HAP-1 (cell line): ENCODE data around the gene ARMC9.
A peak's percentile ranks its signal among the peaks of the same experiment; 100 is the strongest.

Source experiments
- DNase-seq, 2 experiments: peaks; one replicate each; pipeline ENCODE4 v3.0.0-alpha.2; 2016 to 2020; ENCODE audit warnings: low spot score in 2 of 2
- H3K27me3 ChIP-seq: fragments of 250-450 bp; sonication (Bioruptor Pico); 2 replicates; pipeline ENCODE4 v1.5.1; 2020; ENCODE audit warnings: low read depth, mild to moderate bottlenecking, moderate library complexity
- H3K36me3 ChIP-seq: fragments of 250-450 bp; sonication (Bioruptor Pico); replicated peaks from 2 replicates; pipeline ENCODE4 v1.5.1; 2020; ENCODE audit warnings: mild to moderate bottlenecking
- H3K4me1 ChIP-seq: fragments of 250-450 bp; sonication (Bioruptor Pico); 2 replicates; pipeline ENCODE4 v1.5.1; 2020; ENCODE audit warnings: mild to moderate bottlenecking
- H3K4me3 ChIP-seq: fragments of 250-450 bp; sonication (Bioruptor Pico); 2 replicates; pipeline ENCODE4 v1.5.1; 2020; ENCODE audit warnings: mild to moderate bottlenecking, moderate library complexity
- H3K9me3 ChIP-seq: fragments of 250-450 bp; sonication (Bioruptor Pico); 2 replicates; pipeline ENCODE4 v1.5.1; 2020; ENCODE audit warnings: mild to moderate bottlenecking, moderate library complexity
- in situ Hi-C: fragments of 300-500 bp; cut with MboI; formaldehyde crosslinking; loops from 3 replicates; pipeline ENCODE4 v1.14.3; 2020; ENCODE audit warnings: low sequenced_read_pairs, inconsistent platforms, mixed read lengths

Gene ARMC9

DNA sequence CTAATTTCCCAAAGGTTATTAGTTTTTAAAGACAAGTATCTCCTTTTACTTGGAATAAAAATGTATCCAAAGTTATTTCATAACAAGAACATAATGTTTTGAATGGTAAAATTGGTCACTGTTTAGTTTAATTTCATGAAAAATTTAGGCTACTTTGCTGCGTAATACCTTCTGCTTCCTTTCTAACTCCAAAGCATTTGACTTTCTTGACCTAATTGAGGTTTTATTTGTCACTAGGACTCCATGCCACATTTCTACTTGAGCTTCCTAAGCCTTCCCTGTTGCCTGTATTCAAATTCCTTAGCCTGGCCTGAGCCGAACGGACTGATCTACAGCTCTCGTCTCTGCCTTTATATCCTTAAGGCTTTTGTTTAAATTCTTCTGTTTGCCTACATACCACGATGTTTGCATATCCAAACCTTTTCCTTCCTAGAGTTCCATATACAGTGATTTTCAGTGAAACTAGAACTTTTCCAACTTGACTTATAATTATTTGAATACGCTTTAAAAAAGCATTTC lies 25.1 kb downstream of the ARMC9 start:
- H3K9me3 ChIP-seq = no peaks in the 10 kb centered on the region
- in situ Hi-C loops = no loop called here
- H3K4me3 ChIP-seq = no peak overlapping the region
- no peaks in the 10 kb centered on the region for H3K27me3 ChIP-seq
- DNase-seq = peak; percentile 62 to 75
- no peaks in the 10 kb centered on the region for H3K36me3 ChIP-seq
- peaks cover 29% of the 10 kb centered on the region for H3K4me1 ChIP-seq

GRCh38 chr2:231227310-231228162 lies 29.1 kb downstream of the ARMC9 start:
- H3K9me3 ChIP-seq = no peaks in the 10 kb centered on the region
- in situ Hi-C loops = loop anchor here (5.0 kb wide), 1 partner anchor 185 kb away; no protein-coding TSS in a partner anchor
- peak; percentile 76 to 87 for DNase-seq
- peaks cover 24% of the 10 kb centered on the region for H3K4me1 ChIP-seq
- peaks cover 4% of the 10 kb centered on the region; the same call in 1 of the 2 replicates for H3K36me3 ChIP-seq
- H3K27me3 ChIP-seq = no peaks in the 10 kb centered on the region
- H3K4me3 ChIP-seq = no peak overlapping the region

GRCh38 chr2:231228223-231228622 lies 29.8 kb downstream of the ARMC9 start:
- H3K36me3 ChIP-seq = peaks cover 4% of the 10 kb centered on the region; the same call in 1 of the 2 replicates
- H3K27me3 ChIP-seq = no peaks in the 10 kb centered on the region
- in situ Hi-C loops = loop anchor here (5.0 kb wide), 1 partner anchor 184 kb away; no protein-coding TSS in a partner anchor
- no peaks in the 10 kb centered on the region for H3K9me3 ChIP-seq
- no peak for DNase-seq
- peaks cover 17% of the 10 kb centered on the region for H3K4me1 ChIP-seq
- no peak overlapping the region for H3K4me3 ChIP-seq

DNA sequence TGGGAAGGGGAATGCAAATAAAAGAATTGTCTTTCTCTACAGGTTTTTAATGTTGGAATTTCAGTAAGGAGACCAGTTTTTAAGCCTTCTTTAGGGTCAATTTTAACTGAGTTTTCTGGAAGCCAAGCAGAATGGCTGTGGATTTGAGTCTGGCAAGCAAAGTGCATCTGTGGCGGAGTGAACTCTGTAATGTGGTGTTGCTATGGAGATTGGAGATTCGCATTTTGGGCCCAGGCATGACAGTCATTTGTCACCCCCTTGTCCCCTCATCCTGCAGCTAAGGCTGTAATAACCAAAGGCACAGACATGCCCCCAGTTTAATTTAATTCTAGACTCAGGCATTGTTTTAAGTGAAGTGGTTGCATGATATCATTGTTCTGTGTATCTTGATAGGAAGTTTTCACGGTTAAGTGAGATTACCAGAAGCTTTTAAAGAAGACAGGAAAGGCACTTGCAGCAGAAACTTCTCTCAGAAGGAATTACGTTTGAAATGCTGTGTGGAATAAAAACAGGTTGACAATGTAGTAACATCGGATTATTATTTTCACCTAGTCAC lies 30.6 kb downstream of the ARMC9 start:
- in situ Hi-C loops = loop anchor here (5.0 kb wide), 1 partner anchor 183 kb away; no protein-coding TSS in a partner anchor
- Histone ChIP-seq H3K9me3 (no peaks in the 10 kb centered on the region), H3K27me3 (no peaks in the 10 kb centered on the region), H3K4me1 (peaks cover 10% of the 10 kb centered on the region), H3K4me3 (no peak overlapping the region), H3K36me3 (peaks cover 4% of the 10 kb centered on the region; the same call in 1 of the 2 replicates)
- DNase-seq = no peak

DNA sequence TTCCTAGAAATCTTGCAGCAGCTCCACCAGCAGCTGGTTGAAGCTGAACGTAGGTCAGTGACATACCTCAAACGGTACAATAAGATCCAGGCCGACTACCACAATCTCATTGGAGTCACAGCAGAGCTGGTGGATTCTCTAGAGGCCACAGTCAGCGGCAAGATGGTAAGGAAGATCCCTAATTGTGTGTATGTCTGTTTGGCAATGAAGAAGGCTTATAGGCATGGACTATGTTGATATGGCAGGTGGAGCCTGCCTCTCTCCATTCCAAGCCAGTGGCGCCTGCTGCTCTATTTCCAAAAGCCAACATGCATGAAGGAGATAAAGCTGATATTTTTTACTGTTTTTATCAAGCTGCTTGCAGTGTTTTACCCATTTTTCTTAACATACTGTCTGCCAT lies 36.8 kb downstream of the ARMC9 start:
- no peak overlapping the region for H3K4me3 ChIP-seq
- in situ Hi-C loops = no loop called here
- H3K4me1 ChIP-seq = no peaks in the 10 kb centered on the region
- H3K9me3 ChIP-seq = no peaks in the 10 kb centered on the region
- DNase-seq = no peak
- no peaks in the 10 kb centered on the region for H3K27me3 ChIP-seq
- H3K36me3 ChIP-seq = no peaks in the 10 kb centered on the region

DNA sequence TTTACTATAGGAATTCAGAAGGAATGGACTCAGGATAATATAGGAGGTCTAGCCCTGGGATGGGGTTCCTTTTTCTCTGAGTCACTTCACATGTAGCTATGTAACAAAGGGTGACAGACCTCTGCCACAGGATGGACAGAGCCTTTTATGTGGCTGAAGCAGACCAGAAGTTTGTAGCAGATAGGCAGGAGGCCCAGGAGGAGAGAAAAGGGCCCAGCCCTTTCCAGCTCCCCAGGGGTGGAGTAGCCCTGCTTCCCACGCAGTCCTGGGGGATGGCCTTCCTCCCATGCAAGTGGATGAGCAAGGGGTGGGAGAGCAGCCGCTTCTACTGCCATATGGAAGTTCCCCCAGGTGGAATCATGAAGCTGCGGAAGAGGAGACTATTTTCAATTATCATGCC lies 40.3 kb downstream of the ARMC9 start:
- Histone ChIP-seq H3K4me1 (peaks cover 10% of the 10 kb centered on the region), H3K27me3 (no peaks in the 10 kb centered on the region), H3K4me3 (no peak overlapping the region), H3K9me3 (no peaks in the 10 kb centered on the region), H3K36me3 (no peaks in the 10 kb centered on the region)
- DNase-seq = no peak
- in situ Hi-C loops = no loop called here

DNA sequence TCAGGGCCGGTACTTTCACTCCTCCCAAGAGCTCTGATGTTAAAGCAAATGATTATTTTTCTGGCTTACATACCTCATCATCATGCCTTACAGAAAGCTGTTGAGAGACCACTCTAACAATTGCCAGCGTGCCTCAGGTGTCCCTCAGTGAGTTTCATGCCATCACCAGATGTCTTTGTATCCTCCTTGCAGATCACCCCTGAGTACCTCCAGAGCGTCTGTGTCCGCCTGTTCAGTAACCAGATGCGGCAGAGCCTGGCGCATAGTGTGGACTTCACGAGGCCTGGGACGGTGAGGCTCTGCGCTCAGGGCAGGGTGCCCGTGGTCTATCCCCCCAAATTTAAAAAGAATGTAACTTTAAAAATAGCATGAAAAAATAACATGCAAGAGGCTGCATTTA lies 41.3 kb downstream of the ARMC9 start:
- no peak for DNase-seq
- Histone ChIP-seq H3K27me3 (no peaks in the 10 kb centered on the region), H3K4me3 (no peak overlapping the region), H3K9me3 (no peaks in the 10 kb centered on the region), H3K36me3 (no peaks in the 10 kb centered on the region), H3K4me1 (peaks cover 15% of the 10 kb centered on the region)
- in situ Hi-C loops = no loop called here

GRCh38 chr2:231241755-231242507 lies 43.5 kb downstream of the ARMC9 start:
- no peak overlapping the region for H3K4me3 ChIP-seq
- H3K27me3 ChIP-seq = no peaks in the 10 kb centered on the region
- in situ Hi-C loops = no loop called here

DNA sequence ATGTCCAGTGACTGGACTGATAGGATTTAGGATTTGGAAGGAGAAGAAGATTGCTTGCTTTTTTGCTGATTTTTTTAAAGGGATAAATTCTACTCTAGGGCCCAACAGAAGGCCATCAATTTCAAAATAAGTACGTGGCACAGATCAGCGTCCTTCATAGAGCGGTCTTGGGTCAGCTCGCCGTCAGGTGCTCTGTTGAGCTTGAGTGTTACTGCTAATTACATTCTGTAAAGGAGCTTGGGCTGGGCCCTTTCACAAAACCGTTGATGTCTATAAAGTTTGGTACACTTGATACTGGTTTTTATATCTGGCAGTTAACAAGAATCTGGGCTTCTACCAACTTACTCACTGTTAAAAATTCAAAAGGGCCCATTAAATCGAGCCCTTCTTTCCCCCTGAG lies 45.4 kb downstream of the ARMC9 start:
- in situ Hi-C loops = no loop called here
- Histone ChIP-seq H3K36me3 (no peaks in the 10 kb centered on the region), H3K9me3 (no peaks in the 10 kb centered on the region), H3K27me3 (no peaks in the 10 kb centered on the region), H3K4me3 (no peak overlapping the region), H3K4me1 (peaks cover 15% of the 10 kb centered on the region)
- DNase-seq = peak in 1 of 2 experiments; percentile 50

More at GRCh38 chr2:231241755-231242507, 43.5 kb downstream of the ARMC9 start:
- DNase-seq = no peak
- Histone ChIP-seq H3K9me3 (no peaks in the 10 kb centered on the region), H3K36me3 (no peaks in the 10 kb centered on the region), H3K4me1 (peaks cover 15% of the 10 kb centered on the region)

- no peak for DNase-seq
- H3K36me3 ChIP-seq = no peaks in the 10 kb centered on the region
- no peaks in the 10 kb centered on the region for H3K9me3 ChIP-seq
- in situ Hi-C loops = no loop called here
- H3K27me3 ChIP-seq = no peaks in the 10 kb centered on the region
- peaks cover 15% of the 10 kb centered on the region for H3K4me1 ChIP-seq
- no peak overlapping the region for H3K4me3 ChIP-seq
These were observed 46.2 kb downstream of the ARMC9 start for GRCh38 chr2:231244382-231245248.

DNA sequence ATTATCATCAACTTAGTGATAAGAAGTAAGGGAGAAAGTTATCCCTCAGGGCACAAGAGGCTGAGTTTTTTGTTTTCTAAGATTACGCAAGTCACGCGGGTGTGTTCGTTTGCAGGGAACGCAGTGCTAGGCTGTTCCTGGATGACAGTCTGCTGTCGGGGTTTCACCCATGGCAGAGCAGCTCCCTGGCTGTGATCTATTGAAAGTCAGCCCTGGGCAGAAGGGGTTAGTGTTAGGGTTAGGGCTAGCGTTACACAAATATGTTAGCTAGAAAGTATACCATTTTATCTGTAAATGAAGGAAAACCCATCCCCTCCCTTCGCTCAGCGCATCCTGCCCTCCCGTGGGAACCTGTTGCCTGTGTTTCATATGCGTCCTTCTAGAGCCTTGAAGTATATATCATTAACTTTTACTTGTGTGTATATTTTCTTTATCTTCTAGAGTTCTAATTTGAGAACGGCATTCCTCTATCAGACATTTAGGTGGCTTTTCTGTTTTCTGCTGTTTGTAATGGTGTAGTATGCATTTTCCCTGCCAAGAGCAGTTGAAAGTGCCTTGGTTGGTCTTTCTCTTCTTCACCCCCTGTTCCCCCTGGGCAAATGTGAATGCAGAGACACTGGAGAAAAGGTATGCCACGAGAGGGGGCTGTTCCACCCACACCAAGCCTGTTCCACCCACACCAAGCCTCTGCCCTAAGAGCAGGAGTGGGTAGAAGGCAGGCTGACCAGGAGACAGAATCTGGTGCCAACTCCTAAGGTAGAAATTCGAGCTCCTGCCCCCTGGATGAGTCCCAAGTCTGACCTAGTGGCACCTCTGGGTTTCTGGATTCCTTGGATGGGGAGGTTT lies 47.0 kb downstream of the ARMC9 start:
- H3K4me1 ChIP-seq = peaks cover 15% of the 10 kb centered on the region
- DNase-seq = no peak
- no peaks in the 10 kb centered on the region for H3K9me3 ChIP-seq
- H3K27me3 ChIP-seq = no peaks in the 10 kb centered on the region
- H3K36me3 ChIP-seq = no peaks in the 10 kb centered on the region
- H3K4me3 ChIP-seq = no peak overlapping the region
- in situ Hi-C loops = no loop called here

DNA sequence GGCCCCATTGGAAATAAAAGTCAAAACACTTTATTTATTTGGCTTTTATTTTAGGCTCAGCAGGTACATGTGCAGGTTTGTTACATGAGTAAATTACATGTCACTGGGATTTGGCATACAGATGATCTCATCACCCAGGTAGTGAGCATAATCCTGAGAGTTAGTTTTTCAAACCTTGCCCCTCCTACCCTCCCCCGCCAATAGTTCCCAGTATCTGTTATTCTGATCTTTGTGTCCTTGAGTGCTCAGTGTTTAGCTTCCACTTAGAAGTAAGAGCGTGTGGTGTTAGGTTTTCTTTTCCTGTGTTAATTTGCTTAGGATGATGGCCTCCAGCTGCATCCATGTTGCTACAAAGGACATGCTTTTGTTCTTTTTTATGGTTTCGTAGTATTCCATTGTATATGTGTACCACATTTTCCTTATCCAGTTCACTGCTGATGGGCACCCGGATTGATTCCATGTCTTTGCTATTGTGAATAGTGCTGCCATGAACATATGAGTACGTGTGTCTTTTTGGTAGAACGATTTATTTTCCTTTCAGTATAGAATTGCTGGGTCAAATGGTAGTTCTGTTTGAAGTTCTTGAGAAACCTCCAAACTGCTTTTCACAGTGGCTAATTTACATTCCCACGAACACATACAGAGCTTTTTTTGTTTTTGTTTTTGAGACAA lies 47.9 kb downstream of the ARMC9 start:
- in situ Hi-C loops = no loop called here
- DNase-seq = no peak
- Histone ChIP-seq H3K27me3 (no peaks in the 10 kb centered on the region), H3K4me1 (peaks cover 15% of the 10 kb centered on the region), H3K9me3 (no peaks in the 10 kb centered on the region), H3K36me3 (no peaks in the 10 kb centered on the region), H3K4me3 (no peak overlapping the region)
